Activated CD8-positive, alpha-beta T cell treated with anti-CD3 and anti-CD28 coated beads for 36 hours (primary cell): Measurements from ENCODE around the gene SHFL. TPM values are rescaled to one million over a fixed set of nuclear protein-coding genes. Genes with fewer than 3 reads are reported as not detected.

Experiments used
- ATAC-seq: fragments of 200-7000 bp; cut with Tn5 transposase; one replicate; pipeline ENCODE4 v1.10.0; 2021; ENCODE audit warnings: mild to moderate bottlenecking, moderate library complexity
- CTCF ChIA-PET: fragments of 350-600 bp; sonication (Branson Sonifier 250); formaldehyde crosslinking; loops from one replicate; lab custom pipeline; 2021; ENCODE audit warnings: antibody characterized with exemption; lab: Charles Lee
- POLR2A ChIA-PET: fragments of 350-600 bp; sonication (Branson Sonifier 250); formaldehyde crosslinking; loops from one replicate; lab custom pipeline; 2021; ENCODE audit warnings: antibody characterized with exemption; lab: Charles Lee
- DNase-seq: peaks from one replicate; pipeline ENCODE4 v3.0.0-alpha.2; 2020
- H3K27ac Mint-ChIP-seq: one replicate; pipeline ENCODE4 v1.8.0; 2021; ENCODE audit warnings: mild to moderate bottlenecking, mixed read lengths
- H3K27me3 Mint-ChIP-seq: one replicate; pipeline ENCODE4 v1.8.0; 2021; ENCODE audit warnings: mixed read lengths
- H3K36me3 Mint-ChIP-seq: one replicate; pipeline ENCODE4 v1.8.0; 2021; ENCODE audit warnings: low read depth, mixed read lengths
- H3K4me1 Mint-ChIP-seq: one replicate; pipeline ENCODE4 v1.8.0; 2021; ENCODE audit warnings: low read depth, mixed read lengths
- H3K4me3 Mint-ChIP-seq: one replicate; pipeline ENCODE4 v1.8.0; 2021; ENCODE audit warnings: mild to moderate bottlenecking, moderate library complexity, mixed read lengths
- H3K9me3 Mint-ChIP-seq: one replicate; pipeline ENCODE4 v1.8.0; 2021; ENCODE audit warnings: mixed read lengths
- CTCF ChIP-seq: fragments of 200-600 bp; IDR thresholded peaks from one replicate; pipeline ENCODE4 v1.8.0; 2022; ENCODE audit warnings: antibody characterized with exemption, mild to moderate bottlenecking
- intact Hi-C: fragments of 100-400 bp; cut with micrococcal nuclease; formaldehyde crosslinking; loops from one replicate; pipeline ENCODE4 v1.10.0; 2022
- total RNA-seq, 2 experiments: library from RNA; stranded (reverse); gene quantifications; one replicate each; pipeline ENCODE4 v1.2.3, GENCODE V29; 2021

The SHFL gene
- total RNA-seq, 2 experiments from 2014 or later = 45.6 to 49.5 TPM

GRCh38 chr19:10137751-10138682 lies 51.9 kb downstream of the SHFL start:
- ChIA-PET CTCF (interaction anchor here (1.2 kb wide), 1 partner anchor 112 kb away, joined by 3 read pairs; no protein-coding TSS in a partner anchor), POLR2A (interaction anchor here (1.1 to 2.3 kb wide), 4 partner anchors 16 to 52 kb away, joined by 4 to 7 read pairs (median 4); no protein-coding TSS in a partner anchor)
- no peak for DNase-seq
- ATAC-seq = no peak
- TF ChIP-seq CTCF = no peak
- peaks cover 56% of the 10 kb centered on the region for H3K36me3 Mint-ChIP-seq
- H3K4me1 Mint-ChIP-seq = peaks cover 10% of the 10 kb centered on the region
- H3K9me3 Mint-ChIP-seq = no peaks in the 10 kb centered on the region
- intact Hi-C loops = no loop called here
- H3K27ac Mint-ChIP-seq = no peak overlapping the region
- no peaks in the 10 kb centered on the region for H3K27me3 Mint-ChIP-seq
- no peak overlapping the region for H3K4me3 Mint-ChIP-seq

GRCh38 chr19:10138879-10139795 lies 53.0 kb downstream of the SHFL start:
- peaks cover 65% of the 10 kb centered on the region for H3K36me3 Mint-ChIP-seq
- ChIA-PET POLR2A (interaction anchor here (1.0 to 2.3 kb wide), 6 partner anchors 9 to 45 kb away, joined by 3 to 7 read pairs (median 4); no protein-coding TSS in a partner anchor), CTCF (interaction anchor here (1.2 to 2.3 kb wide), 2 partner anchors 111 to 209 kb away, joined by 3 to 6 read pairs; no protein-coding TSS in a partner anchor)
- no peak overlapping the region for H3K27ac Mint-ChIP-seq
- H3K4me1 Mint-ChIP-seq = peaks cover 17% of the 10 kb centered on the region
- DNase-seq = no peak
- intact Hi-C loops = no loop called here
- no peaks in the 10 kb centered on the region for H3K9me3 Mint-ChIP-seq
- H3K27me3 Mint-ChIP-seq = no peaks in the 10 kb centered on the region
- no peak for TF ChIP-seq CTCF
- H3K4me3 Mint-ChIP-seq = no peak overlapping the region
- ATAC-seq = no peak

- peaks cover 23% of the 10 kb centered on the region for H3K4me1 Mint-ChIP-seq
Measured at GRCh38 chr19:10139952-10140351, 53.8 kb downstream of the SHFL start.

GRCh38 chr19:10141479-10141878 lies 55.4 kb downstream of the SHFL start:
- no peak for ATAC-seq
- Mint-ChIP-seq H3K36me3 (peaks cover 75% of the 10 kb centered on the region), H3K4me1 (peaks cover 33% of the 10 kb centered on the region), H3K27ac (peak overlapping the region; percentile 52), H3K27me3 (no peaks in the 10 kb centered on the region), H3K4me3 (no peak overlapping the region), H3K9me3 (no peaks in the 10 kb centered on the region)
- ChIA-PET POLR2A (interaction anchor here (2.7 to 3.0 kb wide), 2 partner anchors 10 to 27 kb away, joined by 12 to 15 read pairs; no protein-coding TSS in a partner anchor), CTCF (no interaction called here)
- intact Hi-C loops = no loop called here
- DNase-seq = no peak
- TF ChIP-seq CTCF = no peak

More at GRCh38 chr19:10139952-10140351, 53.8 kb downstream of the SHFL start:
- H3K4me3 Mint-ChIP-seq = no peak overlapping the region
- H3K27ac Mint-ChIP-seq = no peak overlapping the region
- POLR2A ChIA-PET = interaction anchor here (1.0 to 1.8 kb wide), 4 partner anchors 8 to 44 kb away, joined by 3 to 4 read pairs (median 4); no protein-coding TSS in a partner anchor
- H3K36me3 Mint-ChIP-seq = peaks cover 69% of the 10 kb centered on the region
- no peaks in the 10 kb centered on the region for H3K9me3 Mint-ChIP-seq
- intact Hi-C loops = no loop called here
- no peak for ATAC-seq
- DNase-seq = no peak
- CTCF ChIA-PET = interaction anchor here (2.3 kb wide), 1 partner anchor 209 kb away, joined by 6 read pairs; no protein-coding TSS in a partner anchor
- no peaks in the 10 kb centered on the region for H3K27me3 Mint-ChIP-seq
- TF ChIP-seq CTCF = no peak
